DOHH2 (cell line): ENCODE results near the gene ERCC8.

ENCODE experiments used
- H3F3A ChIP-seq: fragments of 200-600 bp; sonication (generic), shearing (Covaris generic); 2 replicates; pipeline ENCODE4 v1.6.0; 2016; ENCODE audit warnings: antibody characterized with exemption, mild to moderate bottlenecking; ENCODE audit not compliant: control insufficient read depth, insufficient read depth
- H3K27ac ChIP-seq: fragments of 200-600 bp; sonication (generic); 2 replicates; pipeline ENCODE4 v1.5.1; 2014; ENCODE audit warnings: low read depth, mild to moderate bottlenecking, low read length, moderate library complexity
- H3K27me3 ChIP-seq: fragments of 200-600 bp; sonication (generic); 2 replicates; pipeline ENCODE4 v1.6.1; 2014; ENCODE audit warnings: mild to moderate bottlenecking, low read length, mixed read lengths; ENCODE audit not compliant: control insufficient read depth
- H3K36me3 ChIP-seq: fragments of 200-600 bp; sonication (generic); 2 replicates; pipeline ENCODE4 v1.6.1; 2014; ENCODE audit warnings: mild to moderate bottlenecking, low read length, moderate library complexity, mixed read lengths; ENCODE audit not compliant: control insufficient read depth
- H3K4me1 ChIP-seq: fragments of 200-600 bp; sonication (generic); 2 replicates; pipeline ENCODE4 v1.6.1; 2014; ENCODE audit warnings: mild to moderate bottlenecking, low read length, mixed read lengths; ENCODE audit not compliant: control insufficient read depth
- H3K4me2 ChIP-seq: fragments of 200-600 bp; sonication (generic); 2 replicates; pipeline ENCODE4 v1.6.0; 2014; ENCODE audit warnings: mild to moderate bottlenecking, low read length, moderate library complexity
- H3K4me3 ChIP-seq: fragments of 200-600 bp; sonication (generic); 2 replicates; pipeline ENCODE4 v1.5.1; 2014; ENCODE audit warnings: mild to moderate bottlenecking, low read length, mixed read lengths
- H3K79me2 ChIP-seq: fragments of 200-600 bp; sonication (generic); 2 replicates; pipeline ENCODE4 v1.6.1; 2014; ENCODE audit warnings: mild to moderate bottlenecking, low read length, mixed read lengths; ENCODE audit not compliant: control insufficient read depth
- H3K9me2 ChIP-seq: fragments of 200-600 bp; sonication (generic); replicated peaks from 2 replicates; pipeline ENCODE4 v1.6.1; 2014; ENCODE audit warnings: mild to moderate bottlenecking, low read length, mixed read lengths; ENCODE audit not compliant: control insufficient read depth
- H3K9me3 ChIP-seq: fragments of 200-600 bp; sonication (generic); 2 replicates; pipeline ENCODE4 v1.6.1; 2014; ENCODE audit warnings: antibody characterized with exemption, low read length, mixed read lengths; ENCODE audit not compliant: control insufficient read depth, insufficient read depth
- H4K20me1 ChIP-seq: fragments of 200-600 bp; sonication (generic); 2 replicates; pipeline ENCODE4 v1.6.0; 2014; ENCODE audit warnings: low read depth, mild to moderate bottlenecking, antibody characterized with exemption, low read length, moderate library complexity; ENCODE audit not compliant: control insufficient read depth, insufficient read depth
- CTCF ChIP-seq: fragments of 200-600 bp; sonication (generic); IDR thresholded peaks from one replicate; pipeline ENCODE4 v1.5.1; 2014; ENCODE audit warnings: antibody characterized with exemption, mild to moderate bottlenecking, low read depth, low read length; ENCODE audit not compliant: poor library complexity, severe bottlenecking
- EZH2phosphoT487 ChIP-seq: fragments of 200-600 bp; sonication (generic); IDR thresholded peaks from 2 replicates; pipeline ENCODE4 v1.6.1; 2017; ENCODE audit warnings: borderline replicate concordance, mild to moderate bottlenecking, antibody characterized with exemption, low read length, moderate library complexity, mixed read lengths

Gene ERCC8

GRCh38 chr5:60958712-60959111 is 13.8 kb upstream of the ERCC8 start:
- Histone ChIP-seq H3K4me1 (peaks cover 4% of the 10 kb centered on the region; the same call in 1 of the 2 replicates), H3K79me2 (peaks cover 59% of the 10 kb centered on the region)
- TF ChIP-seq EZH2phosphoT487 (no peak), CTCF (no peak)

DNA sequence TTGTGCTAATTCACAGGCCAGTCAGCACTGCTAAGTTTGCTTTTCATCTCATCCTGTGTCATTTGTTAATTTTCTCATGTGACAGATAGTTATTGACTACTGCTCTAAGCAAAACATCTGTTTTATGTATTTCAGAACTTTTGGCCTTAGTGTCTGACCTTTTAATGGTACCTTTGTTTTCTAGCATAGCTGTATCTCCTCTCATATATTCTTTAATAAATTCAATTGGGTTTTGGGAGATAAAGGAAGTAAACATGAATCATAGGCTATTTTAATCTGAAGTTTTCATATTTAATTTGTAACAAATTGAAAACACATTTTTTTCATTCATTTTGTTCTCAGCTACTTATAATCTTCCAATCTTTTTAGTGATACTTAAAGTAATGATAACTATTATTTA is 13.2 kb upstream of the ERCC8 start:
- TF ChIP-seq EZH2phosphoT487 (no peak), CTCF (no peak)
- Histone ChIP-seq H3K4me1 (peaks cover 4% of the 10 kb centered on the region; the same call in 1 of the 2 replicates), H3K9me2 (no peaks in the 10 kb centered on the region), H3F3A (peaks cover 3% of the 10 kb centered on the region; the same call in 1 of the 2 replicates), H3K27me3 (no peaks in the 10 kb centered on the region), H3K4me2 (no peak overlapping the region), H3K36me3 (no peaks in the 10 kb centered on the region), H3K79me2 (peaks cover 58% of the 10 kb centered on the region), H3K27ac (no peak overlapping the region), H4K20me1 (no peaks in the 10 kb centered on the region), H3K9me3 (peaks cover 7% of the 10 kb centered on the region; the same call in 1 of the 2 replicates), H3K4me3 (no peak overlapping the region)

More at GRCh38 chr5:60958712-60959111, 13.8 kb upstream of the ERCC8 start:
- H4K20me1 ChIP-seq, result no peaks in the 10 kb centered on the region
- no peak overlapping the region for H3K27ac ChIP-seq
- no peak overlapping the region for H3K4me3 ChIP-seq
- peaks cover 7% of the 10 kb centered on the region; the same call in 1 of the 2 replicates for H3K9me3 ChIP-seq
- no peaks in the 10 kb centered on the region for H3K36me3 ChIP-seq
- no peaks in the 10 kb centered on the region for H3K27me3 ChIP-seq
- H3K9me2 ChIP-seq, result no peaks in the 10 kb centered on the region
- H3F3A ChIP-seq, result peaks cover 3% of the 10 kb centered on the region; the same call in 1 of the 2 replicates
- H3K4me2 ChIP-seq, result no peak overlapping the region

DNA sequence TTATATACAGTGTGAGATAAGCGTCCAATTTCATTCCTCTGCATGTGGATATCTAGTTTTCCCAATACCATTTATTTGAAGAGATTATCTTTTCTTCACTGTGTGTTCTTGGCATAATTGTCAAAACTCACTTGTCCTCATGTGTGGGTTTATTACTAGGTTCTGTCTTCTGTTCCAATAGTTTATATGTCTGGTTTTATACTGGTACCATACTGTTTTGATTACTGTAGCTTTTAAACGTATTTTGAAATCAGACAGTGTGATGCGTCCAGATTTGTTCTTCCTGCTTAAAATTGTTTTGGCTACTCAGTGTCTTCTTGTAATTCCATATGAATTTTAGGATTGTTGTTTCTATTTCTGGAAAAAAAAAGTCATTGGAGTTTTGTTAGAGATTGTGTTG is 10.4 kb upstream of the ERCC8 start:
- Histone ChIP-seq H3K27me3 (no peaks in the 10 kb centered on the region), H3K9me2 (no peaks in the 10 kb centered on the region), H4K20me1 (no peaks in the 10 kb centered on the region), H3K4me2 (no peak overlapping the region), H3K4me3 (no peak overlapping the region), H3K9me3 (peaks cover 7% of the 10 kb centered on the region; the same call in 1 of the 2 replicates), H3K36me3 (no peaks in the 10 kb centered on the region), H3F3A (peaks cover 3% of the 10 kb centered on the region; the same call in 1 of the 2 replicates), H3K4me1 (peaks cover 5% of the 10 kb centered on the region), H3K27ac (no peak overlapping the region), H3K79me2 (peaks cover 73% of the 10 kb centered on the region)
- TF ChIP-seq CTCF, result no peak
- TF ChIP-seq EZH2phosphoT487, result no peak
